ENCODE results near the gene KLHL33.

Gene KLHL33

GRCh38 chr14:20440465-20440864 lies 4.5 kb upstream of the KLHL33 start:
- Histone ChIP-seq H4K8ac (ENCODE audit: low read length) (no peak overlapping the region), H3K4me1 (ENCODE audit: control insufficient read depth, insufficient read depth, low read depth, low read length) (peaks cover 6% of the 10 kb centered on the region), H3K27me3 (ENCODE audit: control insufficient read depth in 1 of 2, insufficient read depth in 1 of 2, low read length in 2 of 2) (peaks cover 0 to 10% of the 10 kb centered on the region in 2 experiments), H3K4me3 (ENCODE audit: insufficient read depth in 1 of 2, low read depth in 1 of 2, low read length in 2 of 2) (no peak overlapping the region), H3K4ac (ENCODE audit: low read depth in 1 of 2, low read length in 2 of 2) (no peak overlapping the region), H3K9me3 (ENCODE audit: control insufficient read depth, low read length) (no peaks in the 10 kb centered on the region), H2BK15ac (ENCODE audit: low read depth, poor library complexity, severe bottlenecking) (no peak overlapping the region), H3K27ac (ENCODE audit: low read length, poor library complexity, severe bottlenecking) (no peak overlapping the region), H3K4me2 (ENCODE audit: low read length, poor library complexity, severe bottlenecking) (no peak overlapping the region), H3K14ac (ENCODE audit: low read length in 2 of 2) (no peak overlapping the region), H2AFZ (ENCODE audit: low read depth, low read length) (no peak overlapping the region), H2BK5ac (ENCODE audit: low read depth, low read length, poor library complexity, severe bottlenecking) (no peak overlapping the region), H4K91ac (ENCODE audit: low read length) (no peak overlapping the region), H3K23ac (ENCODE audit: low read length in 2 of 2) (no peak overlapping the region), H3K9ac (ENCODE audit: low read length) (no peak overlapping the region), H2BK120ac (ENCODE audit: low read depth, low read length) (no peak overlapping the region), H2BK12ac (ENCODE audit: low read length in 2 of 2) (no peak overlapping the region), H2AK5ac (ENCODE audit: low read length, severe bottlenecking) (no peak overlapping the region), H3K36me3 (ENCODE audit: control insufficient read depth in 1 of 2, insufficient read depth in 2 of 2, low read depth in 1 of 2, low read length in 2 of 2) (peaks cover 3 to 12% of the 10 kb centered on the region in 2 experiments), H3K79me1 (replicated peaks; ENCODE audit: low read length, poor library complexity, severe bottlenecking) (no peaks in the 10 kb centered on the region), H3K18ac (ENCODE audit: low read depth in 1 of 2, low read length in 2 of 2) (no peak overlapping the region)
- DNase-seq = no peak
- 94% methylated on average over 2 of the region's 5 CpGs for WGBS

GRCh38 chr14:20438664-20439063 lies 2.7 kb upstream of the KLHL33 start:
- Histone ChIP-seq H2BK15ac (ENCODE audit: low read depth, poor library complexity, severe bottlenecking) (no peak overlapping the region), H3K9ac (ENCODE audit: low read length) (no peak overlapping the region), H2BK12ac (ENCODE audit: low read length in 2 of 2) (no peak overlapping the region), H3K36me3 (ENCODE audit: control insufficient read depth in 1 of 2, insufficient read depth in 2 of 2, low read depth in 1 of 2, low read length in 2 of 2) (no peaks in the 10 kb centered on the region), H2AK5ac (ENCODE audit: low read length, severe bottlenecking) (no peak overlapping the region), H3K4me1 (ENCODE audit: control insufficient read depth, insufficient read depth, low read depth, low read length) (peaks cover 6% of the 10 kb centered on the region), H2BK120ac (ENCODE audit: low read depth, low read length) (no peak overlapping the region), H3K27me3 (ENCODE audit: control insufficient read depth in 1 of 2, insufficient read depth in 1 of 2, low read length in 2 of 2) (peaks cover 0 to 17% of the 10 kb centered on the region in 2 experiments), H3K4me3 (ENCODE audit: insufficient read depth in 1 of 2, low read depth in 1 of 2, low read length in 2 of 2) (no peak overlapping the region), H2AFZ (ENCODE audit: low read depth, low read length) (no peak overlapping the region), H4K8ac (ENCODE audit: low read length) (no peak overlapping the region), H3K9me3 (ENCODE audit: control insufficient read depth, low read length) (no peaks in the 10 kb centered on the region), H3K4ac (ENCODE audit: low read depth in 1 of 2, low read length in 2 of 2) (no peak overlapping the region), H3K18ac (ENCODE audit: low read depth in 1 of 2, low read length in 2 of 2) (no peak overlapping the region), H4K91ac (ENCODE audit: low read length) (no peak overlapping the region), H3K4me2 (ENCODE audit: low read length, poor library complexity, severe bottlenecking) (no peak overlapping the region), H3K23ac (ENCODE audit: low read length in 2 of 2) (no peak overlapping the region), H3K27ac (ENCODE audit: low read length, poor library complexity, severe bottlenecking) (no peak overlapping the region), H3K14ac (ENCODE audit: low read length in 2 of 2) (no peak overlapping the region), H2BK5ac (ENCODE audit: low read depth, low read length, poor library complexity, severe bottlenecking) (no peak overlapping the region), H3K79me1 (replicated peaks; ENCODE audit: low read length, poor library complexity, severe bottlenecking) (no peaks in the 10 kb centered on the region)
- DNase-seq = no peak
- WGBS = 88% methylated on average over 7 of the region's 7 CpGs

- H3K4ac ChIP-seq (ENCODE audit: low read depth in 1 of 2, low read length in 2 of 2) = no peak overlapping the region
- H3K9ac ChIP-seq (ENCODE audit: low read length) = no peak overlapping the region
- H2BK120ac ChIP-seq (ENCODE audit: low read depth, low read length) = no peak overlapping the region
- H2AK5ac ChIP-seq (ENCODE audit: low read length, severe bottlenecking) = no peak overlapping the region
- H4K8ac ChIP-seq (ENCODE audit: low read length) = no peak overlapping the region
- 96% methylated on average over 2 of the region's 4 CpGs for WGBS
- H3K27ac ChIP-seq (ENCODE audit: low read length, poor library complexity, severe bottlenecking) = no peak overlapping the region
- no peak overlapping the region for H3K18ac ChIP-seq (ENCODE audit: low read depth in 1 of 2, low read length in 2 of 2)
- H3K27me3 ChIP-seq (ENCODE audit: control insufficient read depth in 1 of 2, insufficient read depth in 1 of 2, low read length in 2 of 2) = peaks cover 0 to 17% of the 10 kb centered on the region in 2 experiments
- H2AFZ ChIP-seq (ENCODE audit: low read depth, low read length) = no peak overlapping the region
- no peak overlapping the region for H3K14ac ChIP-seq (ENCODE audit: low read length in 2 of 2)
- no peak overlapping the region for H3K4me3 ChIP-seq (ENCODE audit: insufficient read depth in 1 of 2, low read depth in 1 of 2, low read length in 2 of 2)
- no peak overlapping the region for H2BK5ac ChIP-seq (ENCODE audit: low read depth, low read length, poor library complexity, severe bottlenecking)
- H3K36me3 ChIP-seq (ENCODE audit: control insufficient read depth in 1 of 2, insufficient read depth in 2 of 2, low read depth in 1 of 2, low read length in 2 of 2) = no peaks in the 10 kb centered on the region
- H3K23ac ChIP-seq (ENCODE audit: low read length in 2 of 2) = no peak overlapping the region
- no peak overlapping the region for H4K91ac ChIP-seq (ENCODE audit: low read length)
- DNase-seq = no peak
- H3K4me2 ChIP-seq (ENCODE audit: low read length, poor library complexity, severe bottlenecking) = no peak overlapping the region
- peaks cover 6% of the 10 kb centered on the region for H3K4me1 ChIP-seq (ENCODE audit: control insufficient read depth, insufficient read depth, low read depth, low read length)
- H2BK12ac ChIP-seq (ENCODE audit: low read length in 2 of 2) = no peak overlapping the region
- no peaks in the 10 kb centered on the region for H3K79me1 ChIP-seq (replicated peaks; ENCODE audit: low read length, poor library complexity, severe bottlenecking)
- H2BK15ac ChIP-seq (ENCODE audit: low read depth, poor library complexity, severe bottlenecking) = no peak overlapping the region
- no peaks in the 10 kb centered on the region for H3K9me3 ChIP-seq (ENCODE audit: control insufficient read depth, low read length)
These were observed 393 bp upstream of the KLHL33 start for GRCh38 chr14:20436363-20436755.

- Histone ChIP-seq H2BK15ac (ENCODE audit: low read depth, poor library complexity, severe bottlenecking) (no peak overlapping the region), H4K91ac (ENCODE audit: low read length) (no peak overlapping the region), H3K4me2 (ENCODE audit: low read length, poor library complexity, severe bottlenecking) (no peak overlapping the region), H3K4me3 (ENCODE audit: insufficient read depth in 1 of 2, low read depth in 1 of 2, low read length in 2 of 2) (peak overlapping the region in 1 of 2 experiments; percentile 67), H2BK12ac (ENCODE audit: low read length in 2 of 2) (no peak overlapping the region), H3K23ac (ENCODE audit: low read length in 2 of 2) (no peak overlapping the region), H3K36me3 (ENCODE audit: control insufficient read depth in 1 of 2, insufficient read depth in 2 of 2, low read depth in 1 of 2, low read length in 2 of 2) (no peaks in the 10 kb centered on the region), H2BK120ac (ENCODE audit: low read depth, low read length) (no peak overlapping the region), H2AK5ac (ENCODE audit: low read length, severe bottlenecking) (no peak overlapping the region), H3K18ac (ENCODE audit: low read depth in 1 of 2, low read length in 2 of 2) (no peak overlapping the region), H3K14ac (ENCODE audit: low read length in 2 of 2) (no peak overlapping the region), H3K4ac (ENCODE audit: low read depth in 1 of 2, low read length in 2 of 2) (no peak overlapping the region), H3K79me1 (replicated peaks; ENCODE audit: low read length, poor library complexity, severe bottlenecking) (no peaks in the 10 kb centered on the region), H3K27ac (ENCODE audit: low read length, poor library complexity, severe bottlenecking) (no peak overlapping the region), H2AFZ (ENCODE audit: low read depth, low read length) (peak overlapping the region; percentile 65), H3K27me3 (ENCODE audit: control insufficient read depth in 1 of 2, insufficient read depth in 1 of 2, low read length in 2 of 2) (peaks cover 0 to 17% of the 10 kb centered on the region in 2 experiments), H4K8ac (ENCODE audit: low read length) (no peak overlapping the region), H3K4me1 (ENCODE audit: control insufficient read depth, insufficient read depth, low read depth, low read length) (peaks cover 6% of the 10 kb centered on the region), H3K9ac (ENCODE audit: low read length) (peak overlapping the region; percentile 66), H2BK5ac (ENCODE audit: low read depth, low read length, poor library complexity, severe bottlenecking) (no peak overlapping the region), H3K9me3 (ENCODE audit: control insufficient read depth, low read length) (no peaks in the 10 kb centered on the region)
- no peak for DNase-seq
- 46% methylated on average over 44 of the region's 44 CpGs for WGBS
These were observed 1.0 kb downstream of the KLHL33 start for GRCh38 chr14:20434701-20435581.
